HCT116 (cell line): Measurements from ENCODE around the gene UGT1A3. TPM values are rescaled to one million over a fixed set of nuclear protein-coding genes. Genes with fewer than 3 reads are reported as not detected.

Experiments used
- ATAC-seq: fragments of 200-7000 bp; cut with Tn5 transposase; 2 replicates; pipeline ENCODE4 v1.9.1; 2020; ENCODE audit warnings: mild to moderate bottlenecking, moderate library complexity
- BruUV-seq: library from RNA; stranded (reverse); fragments of 400-500 nt; replicated peaks from 2 replicates; lab custom pipeline; 2021; lab: Mats Ljungman, UMichigan
- CTCF ChIA-PET: fragments of 300-600 bp; sonication (Branson Sonifier 250); formaldehyde crosslinking; loops from one replicate; lab custom pipeline; 2021; ENCODE audit warnings: antibody characterized with exemption; lab: Charles Lee
- POLR2A ChIA-PET: fragments of 300-600, 350-600 bp; sonication (Branson Sonifier 250); formaldehyde crosslinking; loops from one replicate; lab custom pipeline; 2021; ENCODE audit warnings: antibody characterized with exemption; lab: Charles Lee
- RAD21 ChIA-PET, 2 experiments: fragments of 300-600 bp; sonication (Branson Sonifier 250); formaldehyde crosslinking; loops; one replicate each; lab custom pipeline; 2023; ENCODE audit warnings: low total read pairs in 2 of 2; ENCODE audit not compliant: uncharacterized antibody in 2 of 2, unreplicated experiment in 2 of 2, low non-redundant PET in 1 of 2; lab: Charles Lee
- DNase-seq: peaks from one replicate; pipeline ENCODE4 v3.0.0-alpha.2; 2010; ENCODE audit warnings: low read depth, low spot score
- H2AFZ ChIP-seq: fragments of 200-600 bp; shearing (Covaris generic), sonication (generic); 2 replicates; pipeline ENCODE4 v1.6.1; 2017; ENCODE audit warnings: low read depth, mixed run types, mixed read lengths, antibody characterized with exemption, low read length; ENCODE audit not compliant: poor library complexity, severe bottlenecking
- H3K27ac ChIP-seq: 2 replicates; pipeline ENCODE4 v1.5.1; 2012; ENCODE audit warnings: low read depth, low read length
- H3K27me3 ChIP-seq: fragments of 200-600 bp; sonication (generic); 2 replicates; pipeline ENCODE4 v1.6.1; 2016; ENCODE audit warnings: mixed run types, low read length, mixed read lengths; ENCODE audit not compliant: insufficient read depth
- H3K36me3 ChIP-seq, 2 experiments: fragments of 200-500 bp in 1 of 2; fragments of 200-600 bp in 1 of 2; sonication (Bioruptor generic) in 1 of 2; sonication (generic) in 1 of 2; 2 replicates each; pipeline versions ENCODE4 v1.5.1 to v1.6.1; 2014 to 2016; ENCODE audit warnings: low read length in 2 of 2, inconsistent platforms in 1 of 2, mixed read lengths in 1 of 2, mixed run types in 1 of 2; ENCODE audit not compliant: insufficient read depth in 2 of 2, control insufficient read depth in 1 of 2
- H3K4me1 ChIP-seq, 2 experiments: fragments of 200-600 bp in 1 of 2; sonication (generic) in 1 of 2; 2 replicates each; pipeline versions ENCODE4 v1.5.1 to v1.6.1; 2012 to 2017; ENCODE audit warnings: low read length in 2 of 2, inconsistent platforms in 1 of 2, mild to moderate bottlenecking in 1 of 2, mixed read lengths in 1 of 2, mixed run types in 1 of 2, moderate library complexity in 1 of 2; ENCODE audit not compliant: insufficient read depth in 2 of 2, control insufficient read depth in 1 of 2
- H3K4me2 ChIP-seq: fragments of 200-600 bp; sonication (generic); 2 replicates; pipeline ENCODE4 v1.6.1; 2017; ENCODE audit warnings: mixed run types, low read length, mixed read lengths
- H3K4me3 ChIP-seq, 2 experiments: fragments of 200-600 bp in 1 of 2; sonication (generic) in 1 of 2; replicated peaks in 1 of 2; 2 replicates each; pipeline ENCODE4 v1.5.1; 2011 to 2016; ENCODE audit warnings: low read length in 2 of 2, control low read depth in 1 of 2, low read depth in 1 of 2, mild to moderate bottlenecking in 1 of 2, mixed read lengths in 1 of 2, mixed run types in 1 of 2
- H3K79me2 ChIP-seq: fragments of 200-600 bp; sonication (generic); 2 replicates; pipeline ENCODE4 v1.6.1; 2017; ENCODE audit warnings: mild to moderate bottlenecking, mixed run types, low read length, moderate library complexity, mixed read lengths; ENCODE audit not compliant: insufficient read depth
- H3K9ac ChIP-seq: fragments of 200-600 bp; sonication (generic); 2 replicates; pipeline ENCODE4 v1.6.1; 2016; ENCODE audit warnings: low read length, mixed read lengths
- H3K9me2 ChIP-seq: fragments of 200-600 bp; sonication (generic), shearing (Covaris generic); 2 replicates; pipeline ENCODE4 v1.6.1; 2017; ENCODE audit warnings: mixed run types, mild to moderate bottlenecking, moderate library complexity; ENCODE audit not compliant: insufficient read depth
- H3K9me3 ChIP-seq, 2 experiments: fragments of 200-500 bp in 1 of 2; fragments of 200-600 bp in 1 of 2; sonication (Bioruptor generic) in 1 of 2; sonication (generic) in 1 of 2; 2 replicates each; pipeline ENCODE4 v1.6.1; 2014 to 2017; ENCODE audit warnings: low read length in 2 of 2, mixed read lengths in 2 of 2, inconsistent platforms in 1 of 2, low read depth in 1 of 2, mild to moderate bottlenecking in 1 of 2, mixed run types in 1 of 2, moderate library complexity in 1 of 2; ENCODE audit not compliant: control insufficient read depth in 1 of 2, insufficient read depth in 1 of 2
- H4K20me1 ChIP-seq: fragments of 200-600 bp; sonication (generic), shearing (Covaris generic); 2 replicates; pipeline ENCODE4 v1.6.1; 2017; ENCODE audit warnings: mixed run types, mild to moderate bottlenecking, moderate library complexity; ENCODE audit not compliant: insufficient read depth
- CBX3 ChIP-seq: IDR thresholded peaks from 2 replicates; pipeline ENCODE4 v1.6.1; 2012; ENCODE audit warnings: low read depth
- CEBPB ChIP-seq: IDR thresholded peaks from 2 replicates; pipeline ENCODE4 v1.6.1; 2012; ENCODE audit warnings: low read depth
- ELF1 ChIP-seq: IDR thresholded peaks from 2 replicates; pipeline ENCODE4 v1.6.1; 2012; ENCODE audit warnings: low read depth, borderline replicate concordance
- EZH2 ChIP-seq: fragments of 200-600 bp; sonication (generic); IDR thresholded peaks from 2 replicates; pipeline ENCODE4 v1.6.1; 2017; ENCODE audit warnings: antibody characterized with exemption, mixed run types
- EZH2phosphoT487 ChIP-seq: fragments of 200-600 bp; IDR thresholded peaks from 2 replicates; pipeline ENCODE4 v1.6.1; 2018; ENCODE audit warnings: antibody characterized with exemption, borderline replicate concordance
- JUND ChIP-seq: IDR thresholded peaks from 2 replicates; pipeline ENCODE4 v1.6.1; 2012
- POLR2A ChIP-seq: IDR thresholded peaks from 2 replicates; pipeline ENCODE4 v1.7.0; 2011; ENCODE audit warnings: borderline replicate concordance; ENCODE audit not compliant: insufficient read depth, insufficient read length; ENCODE audit errors: extremely low read depth
- POLR2AphosphoS5 ChIP-seq: IDR thresholded peaks from 2 replicates; pipeline ENCODE4 v1.6.1; 2011; ENCODE audit warnings: mild to moderate bottlenecking, low read depth, low read length, moderate library complexity
- REST ChIP-seq: IDR thresholded peaks from 2 replicates; pipeline ENCODE4 v1.6.1; 2012; ENCODE audit warnings: low read depth
- SP1 ChIP-seq: IDR thresholded peaks from 2 replicates; pipeline ENCODE4 v1.6.1; 2012; ENCODE audit warnings: low read depth
- TCF7L2 ChIP-seq: IDR thresholded peaks from 2 replicates; pipeline ENCODE4 v1.7.0; 2011; ENCODE audit warnings: borderline replicate concordance, inconsistent platforms; ENCODE audit not compliant: insufficient read depth, insufficient read length; ENCODE audit errors: extremely low read depth
- YY1 ChIP-seq: IDR thresholded peaks from 2 replicates; pipeline ENCODE4 v1.6.1; 2011; ENCODE audit warnings: low read length, low read depth, moderate library complexity, mild to moderate bottlenecking; ENCODE audit not compliant: insufficient replicate concordance; ENCODE audit errors: extremely low read depth
- ZNF274 ChIP-seq: fragments of 200-500 bp; sonication (Bioruptor generic); IDR thresholded peaks from 2 replicates; pipeline ENCODE4 v1.6.1; 2014; ENCODE audit warnings: mild to moderate bottlenecking, low read depth, low read length, inconsistent platforms
- intact Hi-C: fragments of 100-400 bp; cut with micrococcal nuclease; formaldehyde crosslinking; loops from 2 replicates; pipeline ENCODE4 v1.10.0; 2022
- total RNA-seq: library from RNA; stranded (reverse); gene quantifications from one replicate; pipeline ENCODE4 v1.2.1, GENCODE V29; 2021; ENCODE audit not compliant: unreplicated experiment
- TF ChIP-seq, protein P1 (sequence below), 3 experiments: fragments of 200-600 bp in 1 of 3; sonication (generic) in 1 of 3; IDR thresholded peaks in 2 of 3; conservative IDR thresholded peaks in 1 of 3; 2 replicates each; pipeline ENCODE4 v1.5.1; 2012 to 2017; ENCODE audit warnings: low read depth in 2 of 3, low read length in 2 of 3, antibody characterized with exemption in 1 of 3, borderline replicate concordance in 1 of 3, control low read depth in 1 of 3, mild to moderate bottlenecking in 1 of 3, mixed read lengths in 1 of 3, mixed run types in 1 of 3, moderate library complexity in 1 of 3; ENCODE audit not compliant: insufficient read depth in 1 of 3

Gene UGT1A3
- total RNA-seq, 1 experiment from 2014 or later: not detected

GRCh38 chr2:233706720-233707119 is 22.1 kb upstream of the UGT1A3 start:
- ChIA-PET CTCF (no interaction called here), POLR2A (no interaction called here), RAD21 (no interaction called here)
- intact Hi-C loops: no loop called here
- Histone ChIP-seq H3K9ac (no peak overlapping the region), H3K27me3 (no peaks in the 10 kb centered on the region), H3K27ac (no peak overlapping the region), H3K9me3 (no peaks in the 10 kb centered on the region), H3K36me3 (no peaks in the 10 kb centered on the region), H3K9me2 (no peaks in the 10 kb centered on the region), H2AFZ (no peak overlapping the region), H4K20me1 (no peaks in the 10 kb centered on the region), H3K79me2 (no peaks in the 10 kb centered on the region), H3K4me3 (no peak overlapping the region), H3K4me2 (no peak overlapping the region), H3K4me1 (no peaks in the 10 kb centered on the region)
- TF ChIP-seq JUND (no peak), REST (no peak), CEBPB (no peak), POLR2A (no peak), EZH2phosphoT487 (no peak), TCF7L2 (no peak), SP1 (no peak), ELF1 (no peak), EZH2 (no peak), POLR2AphosphoS5 (no peak), CBX3 (no peak), ZNF274 (no peak), YY1 (no peak)
- TF ChIP-seq, protein P1, sequence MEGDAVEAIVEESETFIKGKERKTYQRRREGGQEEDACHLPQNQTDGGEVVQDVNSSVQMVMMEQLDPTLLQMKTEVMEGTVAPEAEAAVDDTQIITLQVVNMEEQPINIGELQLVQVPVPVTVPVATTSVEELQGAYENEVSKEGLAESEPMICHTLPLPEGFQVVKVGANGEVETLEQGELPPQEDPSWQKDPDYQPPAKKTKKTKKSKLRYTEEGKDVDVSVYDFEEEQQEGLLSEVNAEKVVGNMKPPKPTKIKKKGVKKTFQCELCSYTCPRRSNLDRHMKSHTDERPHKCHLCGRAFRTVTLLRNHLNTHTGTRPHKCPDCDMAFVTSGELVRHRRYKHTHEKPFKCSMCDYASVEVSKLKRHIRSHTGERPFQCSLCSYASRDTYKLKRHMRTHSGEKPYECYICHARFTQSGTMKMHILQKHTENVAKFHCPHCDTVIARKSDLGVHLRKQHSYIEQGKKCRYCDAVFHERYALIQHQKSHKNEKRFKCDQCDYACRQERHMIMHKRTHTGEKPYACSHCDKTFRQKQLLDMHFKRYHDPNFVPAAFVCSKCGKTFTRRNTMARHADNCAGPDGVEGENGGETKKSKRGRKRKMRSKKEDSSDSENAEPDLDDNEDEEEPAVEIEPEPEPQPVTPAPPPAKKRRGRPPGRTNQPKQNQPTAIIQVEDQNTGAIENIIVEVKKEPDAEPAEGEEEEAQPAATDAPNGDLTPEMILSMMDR (IDR thresholded peaks at IDR 0.05 in 2 of 3, conservative IDR thresholded peaks at IDR 0.05 in 1 of 3; ENCODE audit: borderline replicate concordance in 1 of 3, insufficient read depth in 1 of 3, low read depth in 2 of 3, low read length in 2 of 3): no peak
- DNase-seq (no peak), ATAC-seq (no peak)
- BruUV-seq: no TSS peak
